HTERT RPE-1 (cell line): ENCODE results near the gene RELN.
"Not testable (repeated sequence)": the region's sequence is repeated elsewhere in the genome, so short reads cannot be mapped to it uniquely, and the experiment has no call there.

Source experiments
- in situ Hi-C: fragments of 300-500 bp; cut with MboI; formaldehyde crosslinking; loops from 4 replicates; pipeline ENCODE4 v1.14.3; 2020; ENCODE audit warnings: low sequenced_read_pairs

The RELN gene

GRCh38 chr7:103905997-103906396, 83.5 kb downstream of the RELN start:
- in situ Hi-C loops = no loop called here

GRCh38 chr7:103902917-103903316, 86.5 kb downstream of the RELN start:
- in situ Hi-C loops = no loop called here

GRCh38 chr7:103896826-103897225, 92.6 kb downstream of the RELN start:
- in situ Hi-C loops = not testable (repeated sequence)

- in situ Hi-C loops = no loop called here
These were observed 94.5 kb downstream of the RELN start for GRCh38 chr7:103894656-103895596.

GRCh38 chr7:103893350-103893749, 96.1 kb downstream of the RELN start:
- in situ Hi-C loops = no loop called here

- in situ Hi-C loops = no loop called here
These were observed 100.0 kb downstream of the RELN start for GRCh38 chr7:103889451-103889850.

- in situ Hi-C loops = no loop called here
These were observed 100.8 kb downstream of the RELN start for GRCh38 chr7:103888603-103889153.

- in situ Hi-C loops = no loop called here
These were observed 101.4 kb downstream of the RELN start for GRCh38 chr7:103887853-103888602.

- in situ Hi-C loops = no loop called here
These were observed 102.4 kb downstream of the RELN start for GRCh38 chr7:103887050-103887449.

- in situ Hi-C loops = no loop called here
These were observed 109.4 kb downstream of the RELN start for GRCh38 chr7:103879928-103880600.

- in situ Hi-C loops = no loop called here
These were observed 110.0 kb downstream of the RELN start for GRCh38 chr7:103879411-103879810.

- in situ Hi-C loops = no loop called here
These were observed 111.9 kb downstream of the RELN start for GRCh38 chr7:103877565-103877964.

- in situ Hi-C loops = no loop called here
These were observed 113.7 kb downstream of the RELN start for GRCh38 chr7:103875718-103876117.

GRCh38 chr7:103871473-103871872, 118.0 kb downstream of the RELN start:
- in situ Hi-C loops = no loop called here

GRCh38 chr7:103870664-103871063, 118.8 kb downstream of the RELN start:
- in situ Hi-C loops = no loop called here

- in situ Hi-C loops = no loop called here
These were observed 121.6 kb downstream of the RELN start for GRCh38 chr7:103867874-103868273.

GRCh38 chr7:103866919-103867318, 122.5 kb downstream of the RELN start:
- in situ Hi-C loops = no loop called here

- in situ Hi-C loops = no loop called here
These were observed 124.0 kb downstream of the RELN start for GRCh38 chr7:103865442-103865841.

GRCh38 chr7:103862302-103863035, 127.0 kb downstream of the RELN start:
- in situ Hi-C loops = no loop called here

GRCh38 chr7:103859709-103860108, 129.7 kb downstream of the RELN start:
- in situ Hi-C loops = no loop called here
